Peyer's patch (tissue), 4 donors: Measurements from ENCODE around the gene UBE2Z. TPM values are rescaled to one million over a fixed set of nuclear protein-coding genes. Genes with fewer than 3 reads are reported as not detected.

Experiments used
- DNase-seq, 3 donors: peaks; one replicate each; pipeline ENCODE4 v3.0.0-alpha.2; 2017 to 2019
- H3K27ac ChIP-seq, 4 donors: fragments of 200-600 bp; sonication (generic); one replicate each; pipeline ENCODE4 v1.5.1; 2016 to 2019
- H3K27me3 ChIP-seq, 2 donors: fragments of 200-600 bp; sonication (generic); one replicate each; pipeline ENCODE4 v1.5.1; 2019
- H3K36me3 ChIP-seq, 3 donors: fragments of 200-600 bp; sonication (generic); one replicate each; pipeline ENCODE4 v1.5.1; 2016 to 2019
- H3K4me1 ChIP-seq, 4 donors: fragments of 200-600 bp; sonication (generic); one replicate each; pipeline ENCODE4 v1.5.1; 2016 to 2019
- H3K4me3 ChIP-seq, 4 donors: fragments of 200-600 bp; sonication (generic); 1 replicate in 3 of 4; 2 replicates in 1 of 4; pipeline ENCODE4 v1.5.1; 2016 to 2019; ENCODE audit warnings: mild to moderate bottlenecking in 1 of 4
- H3K9me3 ChIP-seq, 4 donors: fragments of 200-600 bp; sonication (generic); one replicate each; pipeline ENCODE4 v1.5.1; 2016 to 2019; ENCODE audit warnings: mild to moderate bottlenecking in 1 of 4
- POLR2A ChIP-seq, 2 donors: fragments of 450-650 bp; IDR thresholded peaks; one replicate each; pipeline ENCODE4 v1.5.1; 2017; ENCODE audit warnings: antibody characterized with exemption in 2 of 2, mild to moderate bottlenecking in 2 of 2, moderate library complexity in 2 of 2
- total RNA-seq, 4 donors: library from RNA; depleted of rRNA; stranded (reverse); fragments of >200 nt; gene quantifications; one replicate each; pipeline ENCODE4 v1.1.0, GENCODE V29; 2016
- TF ChIP-seq, protein P1 (sequence below), 6 experiments: fragments of 450-650 bp in 4 of 6; fragments of 200-600 bp in 2 of 6; sonication (generic) in 1 of 6; IDR thresholded peaks; one replicate each; pipeline ENCODE4 v1.5.1; 2017 to 2019; ENCODE audit warnings: antibody characterized with exemption in 6 of 6, mild to moderate bottlenecking in 3 of 6, moderate library complexity in 1 of 6

UBE2Z gene
- total RNA-seq, 4 donors from 2014 or later, result 42.9 to 58.0 (median 49.8) TPM

- Histone ChIP-seq H3K36me3 (no peaks in the 10 kb centered on the region), H3K27ac (no peak overlapping the region), H3K9me3 (no peaks in the 10 kb centered on the region), H3K4me3 (no peak overlapping the region), H3K27me3 (no peaks in the 10 kb centered on the region), H3K4me1 (no peaks in the 10 kb centered on the region)
- DNase-seq, result no peak
- TF ChIP-seq POLR2A (IDR thresholded peaks at IDR 0.05), result no peak
- TF ChIP-seq, protein P1, sequence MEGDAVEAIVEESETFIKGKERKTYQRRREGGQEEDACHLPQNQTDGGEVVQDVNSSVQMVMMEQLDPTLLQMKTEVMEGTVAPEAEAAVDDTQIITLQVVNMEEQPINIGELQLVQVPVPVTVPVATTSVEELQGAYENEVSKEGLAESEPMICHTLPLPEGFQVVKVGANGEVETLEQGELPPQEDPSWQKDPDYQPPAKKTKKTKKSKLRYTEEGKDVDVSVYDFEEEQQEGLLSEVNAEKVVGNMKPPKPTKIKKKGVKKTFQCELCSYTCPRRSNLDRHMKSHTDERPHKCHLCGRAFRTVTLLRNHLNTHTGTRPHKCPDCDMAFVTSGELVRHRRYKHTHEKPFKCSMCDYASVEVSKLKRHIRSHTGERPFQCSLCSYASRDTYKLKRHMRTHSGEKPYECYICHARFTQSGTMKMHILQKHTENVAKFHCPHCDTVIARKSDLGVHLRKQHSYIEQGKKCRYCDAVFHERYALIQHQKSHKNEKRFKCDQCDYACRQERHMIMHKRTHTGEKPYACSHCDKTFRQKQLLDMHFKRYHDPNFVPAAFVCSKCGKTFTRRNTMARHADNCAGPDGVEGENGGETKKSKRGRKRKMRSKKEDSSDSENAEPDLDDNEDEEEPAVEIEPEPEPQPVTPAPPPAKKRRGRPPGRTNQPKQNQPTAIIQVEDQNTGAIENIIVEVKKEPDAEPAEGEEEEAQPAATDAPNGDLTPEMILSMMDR (IDR thresholded peaks at IDR 0.05), result no peak
Measured at GRCh38 chr17:48951572-48951971, 43.4 kb downstream of the UBE2Z start.

- TF ChIP-seq POLR2A (IDR thresholded peaks at IDR 0.05), result no peak
- TF ChIP-seq, protein P1 (IDR thresholded peaks at IDR 0.05), result no peak
- no peak for DNase-seq
- Histone ChIP-seq H3K27me3 (no peaks in the 10 kb centered on the region), H3K4me1 (no peaks in the 10 kb centered on the region), H3K27ac (no peak overlapping the region), H3K4me3 (no peak overlapping the region), H3K9me3 (no peaks in the 10 kb centered on the region), H3K36me3 (no peaks in the 10 kb centered on the region)
Measured at GRCh38 chr17:48952904-48953303, 44.7 kb downstream of the UBE2Z start.

DNA sequence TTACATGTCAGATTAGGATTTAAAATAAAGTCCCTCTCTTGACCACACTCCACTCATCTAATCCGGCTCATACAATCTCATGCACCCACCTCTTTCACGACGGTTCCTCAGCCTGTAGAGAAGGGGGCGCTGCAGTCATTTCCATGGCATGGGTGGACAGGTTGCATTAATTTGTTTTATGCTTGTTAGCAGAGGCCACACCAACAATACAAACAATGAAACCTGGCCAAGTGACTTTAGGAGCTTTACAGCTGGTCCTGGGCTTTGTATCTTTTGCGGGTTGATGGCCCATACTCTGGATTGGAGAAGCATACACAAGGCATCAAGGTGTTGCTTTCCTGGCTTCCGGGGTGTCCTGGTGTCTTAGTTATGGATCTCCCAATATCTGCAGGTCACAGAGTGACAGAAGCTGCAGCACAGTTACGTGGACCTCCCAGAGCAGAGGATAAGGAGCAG lies 46.1 kb downstream of the UBE2Z start:
- H3K9me3 ChIP-seq, result no peaks in the 10 kb centered on the region
- DNase-seq, result no peak
- H3K4me3 ChIP-seq, result no peak overlapping the region
- H3K36me3 ChIP-seq, result no peaks in the 10 kb centered on the region
- H3K27ac ChIP-seq, result no peak overlapping the region
- no peaks in the 10 kb centered on the region for H3K27me3 ChIP-seq
- H3K4me1 ChIP-seq, result no peaks in the 10 kb centered on the region
- TF ChIP-seq POLR2A (IDR thresholded peaks at IDR 0.05), result no peak
- TF ChIP-seq, protein P1 (IDR thresholded peaks at IDR 0.05), result peak in 3 of 6 experiments; percentile 14 to 27 (median 15)

GRCh38 chr17:48960834-48961515 lies 52.8 kb downstream of the UBE2Z start:
- DNase-seq, result no peak
- H3K27me3 ChIP-seq, result no peaks in the 10 kb centered on the region
- TF ChIP-seq POLR2A (IDR thresholded peaks at IDR 0.05), result no peak
- TF ChIP-seq, protein P1 (IDR thresholded peaks at IDR 0.05), result no peak
- no peaks in the 10 kb centered on the region for H3K36me3 ChIP-seq
- no peak overlapping the region for H3K27ac ChIP-seq
- no peaks in the 10 kb centered on the region for H3K9me3 ChIP-seq
- H3K4me1 ChIP-seq, result no peaks in the 10 kb centered on the region
- H3K4me3 ChIP-seq, result no peak overlapping the region

DNA sequence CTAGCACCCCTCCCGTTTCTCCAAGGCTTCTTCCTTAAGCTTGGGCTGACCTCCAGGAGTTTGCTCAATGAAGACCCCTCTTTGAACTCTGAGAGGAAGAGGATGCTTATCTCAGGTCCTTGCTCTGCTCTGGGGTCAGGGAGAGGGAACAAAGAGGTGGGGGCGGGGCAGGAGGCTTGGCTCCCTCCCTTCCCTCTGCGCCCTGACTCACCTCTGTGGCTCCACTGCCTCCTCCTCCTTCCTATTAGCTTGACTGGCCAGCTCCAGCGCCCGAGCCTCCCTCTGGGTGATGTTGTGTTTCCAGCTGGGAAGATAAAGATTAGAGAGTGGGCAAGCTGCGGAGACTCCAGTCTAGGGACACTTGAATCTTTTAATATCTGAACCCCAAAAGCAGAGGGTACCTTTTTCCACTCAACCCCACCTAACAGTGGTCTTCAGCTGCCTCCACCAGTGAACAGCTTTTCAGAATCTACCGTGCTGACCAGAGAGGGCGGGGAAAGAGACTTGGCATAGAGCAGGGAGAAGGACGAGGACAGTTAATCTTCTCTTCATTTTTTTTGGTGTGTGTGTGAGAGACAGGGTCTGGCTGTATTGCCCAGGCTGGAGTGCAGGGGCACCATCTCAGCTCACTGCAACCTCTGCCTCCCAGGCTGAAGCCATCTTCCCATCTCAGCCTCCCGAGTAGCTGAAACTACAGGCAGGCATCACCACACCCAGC lies 53.5 kb downstream of the UBE2Z start:
- Histone ChIP-seq H3K27ac (no peak overlapping the region), H3K27me3 (no peaks in the 10 kb centered on the region), H3K4me3 (no peak overlapping the region), H3K9me3 (no peaks in the 10 kb centered on the region), H3K36me3 (no peaks in the 10 kb centered on the region), H3K4me1 (no peaks in the 10 kb centered on the region)
- TF ChIP-seq POLR2A (IDR thresholded peaks at IDR 0.05), result no peak
- TF ChIP-seq, protein P1 (IDR thresholded peaks at IDR 0.05), result no peak
- no peak for DNase-seq
